SKM-1 (cell line): ENCODE results near the gene RAMP3.
"Not testable (repeated sequence)": the region's sequence is repeated elsewhere in the genome, so short reads cannot be mapped to it uniquely, and the experiment has no call there.

Source experiments
- DNase-seq: peaks from one replicate; lab custom pipeline; 2025; ENCODE audit not compliant: unreplicated experiment; lab: John Stamatoyannopoulos, UW

RAMP3 gene

GRCh38 chr7:45190406-45191165 is 33.0 kb downstream of the RAMP3 start:
- DNase-seq, result no peak

- no peak for DNase-seq
Observed at GRCh38 chr7:45191396-45191795, 33.8 kb downstream of the RAMP3 start.

- peak; percentile 32 for DNase-seq
Observed at GRCh38 chr7:45192621-45193041, 35.0 kb downstream of the RAMP3 start.

- DNase-seq, result no peak
Observed at GRCh38 chr7:45193828-45194227, 36.2 kb downstream of the RAMP3 start.

- no peak for DNase-seq
Observed at GRCh38 chr7:45196374-45196773, 38.8 kb downstream of the RAMP3 start.

GRCh38 chr7:45197461-45197860 is 39.9 kb downstream of the RAMP3 start:
- DNase-seq, result no peak

- DNase-seq, result no peak
Observed at GRCh38 chr7:45198986-45199385, 41.4 kb downstream of the RAMP3 start.

GRCh38 chr7:45199506-45199905 is 41.9 kb downstream of the RAMP3 start:
- DNase-seq, result no peak

GRCh38 chr7:45202625-45203024 is 45.0 kb downstream of the RAMP3 start:
- DNase-seq, result no peak

GRCh38 chr7:45203036-45203435 is 45.4 kb downstream of the RAMP3 start:
- no peak for DNase-seq

- no peak for DNase-seq
Observed at GRCh38 chr7:45203459-45203858, 45.9 kb downstream of the RAMP3 start.

- no peak for DNase-seq
Observed at GRCh38 chr7:45203936-45204445, 46.4 kb downstream of the RAMP3 start.

- DNase-seq, result not testable (repeated sequence)
Observed at GRCh38 chr7:45206266-45206665, 48.7 kb downstream of the RAMP3 start.

GRCh38 chr7:45209909-45210308 is 52.3 kb downstream of the RAMP3 start:
- not testable (repeated sequence) for DNase-seq

- DNase-seq, result no peak
Observed at GRCh38 chr7:45211066-45211465, 53.5 kb downstream of the RAMP3 start.

GRCh38 chr7:45211958-45212357 is 54.4 kb downstream of the RAMP3 start:
- DNase-seq, result no peak

GRCh38 chr7:45212606-45213005 is 55.0 kb downstream of the RAMP3 start:
- DNase-seq, result no peak

- DNase-seq, result no peak
Observed at GRCh38 chr7:45215601-45216062, 58.0 kb downstream of the RAMP3 start.

GRCh38 chr7:45216181-45216580 is 58.6 kb downstream of the RAMP3 start:
- DNase-seq, result no peak

GRCh38 chr7:45216622-45217165 is 59.1 kb downstream of the RAMP3 start:
- DNase-seq, result no peak

GRCh38 chr7:45217358-45217757 is 59.8 kb downstream of the RAMP3 start:
- DNase-seq, result no peak

GRCh38 chr7:45219130-45219529 is 61.5 kb downstream of the RAMP3 start:
- no peak for DNase-seq
